Natural killer cell (primary cell): ENCODE measurements around the gene CEBPE. TPM values are rescaled to one million over a fixed set of nuclear protein-coding genes. Genes with fewer than 3 reads are reported as not detected.

Experiments used
- ATAC-seq, 3 donors: fragments of 150-1000 bp in 2 of 3; fragments of 200-7000 bp in 1 of 3; cut with Tn5 transposase; 1 replicate in 1 of 3; 2 replicates in 2 of 3; pipeline ENCODE4 v1.10.0; 2021; ENCODE audit warnings: mild to moderate bottlenecking in 2 of 3, moderate library complexity in 2 of 3
- DNase-seq, 2 donors: peaks; one replicate each; pipeline versions ENCODE4 v3.0.0 to v3.0.0-alpha.2; 2013 to 2021; ENCODE audit warnings: mixed read lengths in 1 of 2
- H3K27ac ChIP-seq: one replicate; pipeline ENCODE4 v1.5.1; 2013; ENCODE audit warnings: mild to moderate bottlenecking, low read length
- H3K27me3 ChIP-seq: one replicate; pipeline ENCODE4 v1.6.1; 2013; ENCODE audit warnings: low read length; ENCODE audit not compliant: control insufficient read depth, insufficient read depth
- H3K36me3 ChIP-seq: one replicate; pipeline ENCODE4 v1.6.1; 2013; ENCODE audit warnings: low read length; ENCODE audit not compliant: control insufficient read depth, insufficient read depth
- H3K4me1 ChIP-seq: one replicate; pipeline ENCODE4 v1.6.1; 2013; ENCODE audit warnings: low read length; ENCODE audit not compliant: control insufficient read depth, insufficient read depth
- H3K4me3 ChIP-seq: one replicate; pipeline ENCODE4 v1.5.1; 2013; ENCODE audit warnings: low read length
- H3K9me3 ChIP-seq: one replicate; pipeline ENCODE4 v1.6.1; 2013; ENCODE audit warnings: low read length; ENCODE audit not compliant: control insufficient read depth, insufficient read depth
- H3K27ac Mint-ChIP-seq, 2 donors: one replicate each; pipeline ENCODE4 v1.8.0; 2022; ENCODE audit warnings: mild to moderate bottlenecking in 2 of 2, mixed read lengths in 2 of 2, moderate library complexity in 1 of 2
- H3K27me3 Mint-ChIP-seq, 2 donors: one replicate each; pipeline ENCODE4 v1.8.0; 2022; ENCODE audit warnings: low read depth in 2 of 2, mixed read lengths in 2 of 2
- H3K36me3 Mint-ChIP-seq: one replicate; pipeline ENCODE4 v1.8.0; 2022; ENCODE audit warnings: mixed read lengths
- H3K4me1 Mint-ChIP-seq, 2 donors: one replicate each; pipeline ENCODE4 v1.8.0; 2022; ENCODE audit warnings: mixed read lengths in 2 of 2
- H3K4me3 Mint-ChIP-seq: one replicate; pipeline ENCODE4 v1.8.0; 2022; ENCODE audit warnings: mild to moderate bottlenecking, moderate library complexity, mixed read lengths
- H3K9me3 Mint-ChIP-seq, 2 donors: one replicate each; pipeline ENCODE4 v1.8.0; 2022; ENCODE audit warnings: mixed read lengths in 2 of 2
- WGBS: methylation state at CpG from one replicate; pipeline ENCODE4 v1.1.7; 2013; ENCODE audit warnings: missing lambda C conversion rate; ENCODE audit not compliant: insufficient coverage; 5-methylcytosine and 5-hydroxymethylcytosine counted together
- intact Hi-C: fragments of 100-400 bp; cut with micrococcal nuclease; formaldehyde crosslinking; loops from one replicate; pipeline ENCODE4 v1.14.2; 2022
- total RNA-seq, 4 donors: library from RNA; stranded (reverse); fragments of 120-200 nt in 1 of 4; gene quantifications; one replicate each; pipeline versions ENCODE4 v1.2.3 to v1.2.4, GENCODE V29; 2013 to 2022
- TF ChIP-seq, protein P1 (sequence below): fragments of 200-600 bp; IDR thresholded peaks from one replicate; pipeline ENCODE4 v1.8.0; 2022; ENCODE audit warnings: antibody characterized with exemption

CEBPE gene
- total RNA-seq, 3 donors from 2014 or later (not counting 1 experiment from before 2014, with no cell fraction given), result not detected

DNA sequence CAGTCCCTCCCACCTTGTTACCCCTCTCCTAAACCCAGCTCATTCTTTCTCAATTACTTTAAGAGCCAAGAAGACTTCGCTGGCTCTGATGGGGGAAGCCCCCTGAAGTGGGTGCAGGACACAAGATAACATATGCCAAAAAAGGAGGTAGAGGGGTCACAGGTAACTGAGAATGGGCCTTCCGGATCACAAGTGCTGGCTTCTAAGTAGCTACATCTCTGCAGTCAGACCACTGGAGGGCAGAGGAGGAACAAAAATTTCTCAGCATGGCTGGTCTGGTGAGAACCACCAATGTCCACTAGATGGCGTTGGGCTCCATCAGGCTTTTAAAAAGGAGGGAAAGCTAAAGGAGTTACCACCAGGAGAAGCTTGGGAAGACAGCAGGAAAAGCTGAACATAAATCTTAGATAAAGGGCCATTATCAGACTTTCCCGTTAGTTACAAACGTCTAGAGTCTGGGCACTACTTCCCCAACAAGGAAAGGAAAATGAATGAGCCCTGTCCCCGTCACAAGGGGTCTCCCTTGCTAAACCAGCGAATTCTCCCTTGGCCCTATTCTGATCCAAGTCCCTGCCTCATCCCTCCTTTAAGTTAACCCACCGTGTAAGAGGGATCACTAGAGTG lies 50.2 kb downstream of the CEBPE start:
- ATAC-seq (peak; percentile 82 to 92 (median 84)), DNase-seq (peak; percentile 55 to 91)
- Mint-ChIP-seq H3K9me3 (no peaks in the 10 kb centered on the region), H3K36me3 (peaks cover 1% of the 10 kb centered on the region), H3K27ac (peak overlapping the region; percentile 72 to 78), H3K4me1 (peaks cover 27 to 41% of the 10 kb centered on the region in 2 donors), H3K27me3 (no peaks in the 10 kb centered on the region), H3K4me3 (peak overlapping the region; percentile 37)
- H3K36me3 ChIP-seq, result peaks cover 55% of the 10 kb centered on the region
- no peak overlapping the region for H3K27ac ChIP-seq
- no peaks in the 10 kb centered on the region for H3K27me3 ChIP-seq
- 40% methylated on average over 8 of the region's 8 CpGs for WGBS
- H3K4me3 ChIP-seq, result no peak overlapping the region
- TF ChIP-seq, protein P1, sequence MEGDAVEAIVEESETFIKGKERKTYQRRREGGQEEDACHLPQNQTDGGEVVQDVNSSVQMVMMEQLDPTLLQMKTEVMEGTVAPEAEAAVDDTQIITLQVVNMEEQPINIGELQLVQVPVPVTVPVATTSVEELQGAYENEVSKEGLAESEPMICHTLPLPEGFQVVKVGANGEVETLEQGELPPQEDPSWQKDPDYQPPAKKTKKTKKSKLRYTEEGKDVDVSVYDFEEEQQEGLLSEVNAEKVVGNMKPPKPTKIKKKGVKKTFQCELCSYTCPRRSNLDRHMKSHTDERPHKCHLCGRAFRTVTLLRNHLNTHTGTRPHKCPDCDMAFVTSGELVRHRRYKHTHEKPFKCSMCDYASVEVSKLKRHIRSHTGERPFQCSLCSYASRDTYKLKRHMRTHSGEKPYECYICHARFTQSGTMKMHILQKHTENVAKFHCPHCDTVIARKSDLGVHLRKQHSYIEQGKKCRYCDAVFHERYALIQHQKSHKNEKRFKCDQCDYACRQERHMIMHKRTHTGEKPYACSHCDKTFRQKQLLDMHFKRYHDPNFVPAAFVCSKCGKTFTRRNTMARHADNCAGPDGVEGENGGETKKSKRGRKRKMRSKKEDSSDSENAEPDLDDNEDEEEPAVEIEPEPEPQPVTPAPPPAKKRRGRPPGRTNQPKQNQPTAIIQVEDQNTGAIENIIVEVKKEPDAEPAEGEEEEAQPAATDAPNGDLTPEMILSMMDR, result peak; percentile 99
- no peaks in the 10 kb centered on the region for H3K9me3 ChIP-seq
- H3K4me1 ChIP-seq, result peaks cover 29% of the 10 kb centered on the region
- intact Hi-C loops, result loop anchor here (1.0 kb wide), 1 partner anchor 40 kb away; no protein-coding TSS in a partner anchor

DNA sequence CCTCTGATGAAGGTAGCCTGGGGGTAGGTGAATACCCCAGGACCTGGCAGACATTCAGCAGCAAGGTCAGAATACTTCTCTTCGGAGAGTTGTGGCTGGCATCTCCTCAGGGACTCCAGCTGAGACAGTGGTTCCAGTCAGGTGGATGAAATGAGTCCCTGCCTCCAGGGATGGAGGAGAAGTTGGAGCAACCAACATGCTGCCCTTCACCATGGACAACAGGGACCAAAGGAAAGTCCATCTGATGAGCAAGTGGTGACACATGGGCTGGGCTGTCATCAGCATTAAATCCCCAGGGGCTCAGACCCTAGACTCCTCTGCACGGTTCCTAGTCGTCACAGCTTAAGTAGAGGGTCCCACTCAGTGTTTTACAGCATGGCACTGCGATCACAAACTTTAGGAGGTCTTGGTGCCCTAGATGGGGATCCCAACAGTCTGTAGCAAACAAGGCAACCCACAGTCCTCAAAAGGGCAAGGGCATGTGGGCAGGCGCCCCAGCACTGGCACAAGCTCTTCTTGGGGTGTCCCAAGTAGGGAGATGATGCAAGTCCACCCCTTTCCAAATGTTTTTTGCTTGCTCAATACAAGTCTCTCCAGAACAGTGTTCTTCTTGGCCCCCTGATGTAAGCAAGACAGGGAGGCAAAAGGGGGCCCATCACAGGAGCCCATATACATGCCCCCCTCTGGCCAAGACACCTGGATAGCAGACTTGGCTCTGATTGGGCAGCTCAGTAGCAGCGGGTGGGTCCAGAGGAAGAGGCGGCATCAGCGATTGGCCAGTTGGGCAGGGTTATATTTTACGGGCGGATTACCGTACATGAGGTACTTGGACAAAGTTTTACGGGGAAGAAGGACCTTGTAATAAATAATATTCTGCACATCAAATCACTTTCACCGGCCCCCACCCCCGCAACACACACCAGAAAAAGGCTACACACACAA lies 50.9 kb downstream of the CEBPE start:
- Histone ChIP-seq H3K27me3 (no peaks in the 10 kb centered on the region), H3K27ac (no peak overlapping the region), H3K36me3 (peaks cover 63% of the 10 kb centered on the region), H3K9me3 (no peaks in the 10 kb centered on the region), H3K4me3 (no peak overlapping the region), H3K4me1 (peaks cover 29% of the 10 kb centered on the region)
- H3K4me1 Mint-ChIP-seq, result peaks cover 27 to 41% of the 10 kb centered on the region in 2 donors
- no peaks in the 10 kb centered on the region for H3K9me3 Mint-ChIP-seq
- peaks cover 9% of the 10 kb centered on the region for H3K36me3 Mint-ChIP-seq
- no peak for DNase-seq
- no peak overlapping the region for H3K4me3 Mint-ChIP-seq
- H3K27me3 Mint-ChIP-seq, result no peaks in the 10 kb centered on the region
- 93% methylated on average over 14 of the region's 14 CpGs for WGBS
- intact Hi-C loops, result no loop called here
- peak in 1 of 3 donors; percentile 2 for ATAC-seq
- H3K27ac Mint-ChIP-seq, result peak overlapping the region; percentile 72 to 78
- TF ChIP-seq, protein P1, result no peak

Other genes starting within 250 kb of the CEBPE start
- 100 to 1,000 TPM in 2 of 3 donors, 10 to 100 TPM in 1; 97.8 to 118 (median 102) TPM for gene LRP10, start 247.5 kb downstream of the CEBPE start, total RNA-seq
- 1 to 10 TPM; 4.0 to 8.1 (median 7.9) TPM for gene REM2, start 236.0 kb downstream of the CEBPE start, total RNA-seq
- 100 to 1,000 TPM in 2 of 3 donors, 10 to 100 TPM in 1; 86.4 to 120 (median 108) TPM for gene RBM23, start 200.1 kb downstream of the CEBPE start, total RNA-seq
- gene PRMT5, start 189.9 kb downstream of the CEBPE start, total RNA-seq, result 10 to 100 TPM; 16.3 to 22.4 (median 18.5) TPM
- gene HAUS4, start 162.2 kb downstream of the CEBPE start, total RNA-seq, result 10 to 100 TPM; 17.0 to 21.2 (median 20.2) TPM
- under 1 TPM; 0.45 to 0.61 (median 0.56) TPM for gene AJUBA, start 136.7 kb downstream of the CEBPE start, total RNA-seq
- gene C14orf93, start 109.1 kb downstream of the CEBPE start, total RNA-seq, result 10 to 100 TPM; 12.1 to 15.1 (median 13.6) TPM
- gene PSMB5, start 84.4 kb downstream of the CEBPE start, total RNA-seq, result 10 to 100 TPM; 15.7 to 19.1 (median 16.4) TPM
- gene PSMB11, start 77.0 kb downstream of the CEBPE start, total RNA-seq, result not detected
- 1 to 10 TPM; 1.9 to 4.9 (median 2.8) TPM for gene CDH24, start 61.7 kb downstream of the CEBPE start, total RNA-seq
- 100 to 1,000 TPM; 321 to 395 (median 347) TPM for gene ACIN1, start 24.1 kb downstream of the CEBPE start, total RNA-seq
- 10 to 100 TPM; 10.6 to 19.0 (median 14.7) TPM for gene C14orf119, start 23.8 kb downstream of the CEBPE start, total RNA-seq
- not detected for gene CIROP, start 14.3 kb downstream of the CEBPE start, total RNA-seq
- 1 to 10 TPM in 2 of 3 donors, under 1 TPM in 1; 0.42 to 1.2 (median 1.0) TPM for gene SLC7A8, start 64.4 kb upstream of the CEBPE start, total RNA-seq
- gene RNF212B, start 118.7 kb upstream of the CEBPE start, total RNA-seq, result not detected
- 10 to 100 TPM in 1 of 3 donors, 1 to 10 TPM in 2; 5.1 to 10.1 (median 7.0) TPM for gene HOMEZ, start 166.9 kb upstream of the CEBPE start, total RNA-seq
- gene PPP1R3E, start 183.6 kb upstream of the CEBPE start, total RNA-seq, result 10 to 100 TPM; 13.2 to 27.8 (median 25.1) TPM
- 10 to 100 TPM; 13.8 to 25.3 (median 14.4) TPM for gene BCL2L2, start 187.6 kb upstream of the CEBPE start, total RNA-seq
- 100 to 1,000 TPM; 226 to 261 (median 238) TPM for gene PABPN1, start 202.2 kb upstream of the CEBPE start, total RNA-seq
- gene SLC22A17, start 233.6 kb upstream of the CEBPE start, total RNA-seq, result under 1 TPM in 2 of 3 donors, not detected in 1; 0.28 to 1.00 TPM
- gene EFS, start 245.9 kb upstream of the CEBPE start, total RNA-seq, result not detected